ENCODE data around the gene BAG5.
"Not testable (repeated sequence)": the region's sequence is repeated elsewhere in the genome, so short reads cannot be mapped to it uniquely, and the experiment has no call there.

The BAG5 gene

GRCh38 chr14:103562429-103563225 lies at the start of gene BAG5, which contains the start of gene COA8:
TSS of gene BAG5 (minus strand) at chr14:103562657. CDS start at chr14:103561164, 1,493 bp downstream.
TSS of gene COA8 (plus strand) at chr14:103562960. CDS start at chr14:103563002, 42 bp downstream.
- Mint-ChIP-seq H3K36me3 (peaks cover 5% of the 10 kb centered on the region), H3K27ac (peak within 1 kb of the TSS; percentile 83)

GRCh38 chr14:103611215-103611614 lies 48.8 kb upstream of the BAG5 start:
- Mint-ChIP-seq H3K27me3 (peaks cover 4% of the 10 kb centered on the region), H3K4me1 (peaks cover 16% of the 10 kb centered on the region), H3K27ac (no peak overlapping the region), H3K4me3 (no peak overlapping the region), H3K36me3 (peaks cover 6% of the 10 kb centered on the region), H3K9me3 (peaks cover 5% of the 10 kb centered on the region)
- no peak for ATAC-seq (ENCODE audit: low read depth)
- DNase-seq (ENCODE audit: low spot score in 2 of 2): no peak

More at GRCh38 chr14:103562429-103563225, at the start of gene BAG5, which contains the start of gene COA8:
- Mint-ChIP-seq H3K9me3 (no peaks in the 10 kb centered on the region), H3K4me1 (peaks cover 23% of the 10 kb centered on the region), H3K27me3 (no peaks in the 10 kb centered on the region), H3K4me3 (peak within 1 kb of the TSS; percentile 93)
- ATAC-seq (ENCODE audit: low read depth) (peak; percentile 85), DNase-seq (ENCODE audit: low spot score in 2 of 2) (peak; percentile 78 to 96)

DNA sequence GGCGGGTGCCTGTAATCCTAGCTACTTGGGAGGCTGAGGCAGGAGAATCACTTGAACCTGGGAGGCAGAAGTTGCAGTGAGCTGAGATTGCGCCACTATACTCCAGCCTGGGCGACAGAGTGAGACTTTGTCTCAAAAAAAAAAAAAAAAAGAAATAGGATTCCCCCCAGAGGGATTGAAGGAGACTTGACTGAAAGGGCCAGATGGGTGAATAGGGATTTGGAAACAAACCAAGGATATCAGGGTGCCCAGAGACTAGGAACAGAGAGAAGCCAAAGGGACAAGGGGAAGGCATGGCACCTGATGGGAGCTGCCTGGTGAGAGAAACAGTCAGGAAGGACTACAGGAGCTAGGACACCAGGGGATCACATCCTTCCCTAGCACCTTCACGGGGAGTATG lies 46.6 kb upstream of the BAG5 start:
- H3K36me3 Mint-ChIP-seq; H3K9me3 Mint-ChIP-seq; H3K27ac Mint-ChIP-seq; H3K4me3 Mint-ChIP-seq; H3K27me3 Mint-ChIP-seq; DNase-seq (ENCODE audit: low spot score in 2 of 2); ATAC-seq (ENCODE audit: low read depth): not testable (repeated sequence)
- peaks cover 16% of the 10 kb centered on the region for H3K4me1 Mint-ChIP-seq

- Mint-ChIP-seq H3K27me3 (peaks cover 4% of the 10 kb centered on the region), H3K4me1 (peaks cover 16% of the 10 kb centered on the region), H3K4me3 (peak overlapping the region; percentile 84), H3K27ac (no peak overlapping the region), H3K9me3 (peaks cover 5% of the 10 kb centered on the region), H3K36me3 (peaks cover 6% of the 10 kb centered on the region)
- no peak for DNase-seq (ENCODE audit: low spot score in 2 of 2)
- no peak for ATAC-seq (ENCODE audit: low read depth)
Observed at GRCh38 chr14:103607822-103608221, 45.4 kb upstream of the BAG5 start.

DNA sequence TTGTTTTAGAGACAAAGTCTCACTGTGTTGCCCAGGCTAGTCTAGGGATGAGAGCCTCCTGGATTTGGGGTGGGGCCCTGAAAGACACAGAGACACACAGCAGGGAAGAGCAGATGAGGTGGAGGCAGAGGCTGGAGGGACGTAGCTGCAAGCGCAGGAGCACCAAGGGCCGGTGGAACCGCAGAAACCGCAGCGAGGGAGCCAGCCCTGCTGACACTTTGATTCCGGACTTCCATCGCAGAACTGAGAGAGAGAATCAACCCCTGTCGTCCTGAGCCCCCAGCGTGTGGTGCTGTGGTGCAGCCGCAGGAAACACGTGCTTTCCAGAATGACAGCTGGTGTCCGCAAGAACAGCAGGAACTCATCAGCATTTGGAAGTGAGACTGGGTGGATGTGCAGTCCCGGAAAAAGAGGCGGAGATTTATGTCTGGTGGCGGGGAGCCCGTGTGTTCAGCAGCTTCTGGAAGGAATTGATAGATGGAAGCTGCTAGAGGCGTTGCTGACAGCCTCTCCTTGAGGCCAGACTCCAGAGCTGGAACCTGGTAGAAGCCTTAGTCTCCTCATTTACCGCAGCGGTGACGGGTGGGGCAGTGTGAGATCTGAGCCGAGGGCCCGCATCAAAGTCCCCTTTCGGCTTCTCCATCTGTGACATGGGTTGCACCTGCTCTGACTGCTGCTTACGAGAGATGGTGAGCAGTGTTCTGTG lies 44.7 kb upstream of the BAG5 start:
- Mint-ChIP-seq H3K27ac (peak overlapping the region; percentile 29), H3K4me1 (peaks cover 16% of the 10 kb centered on the region), H3K9me3 (peaks cover 5% of the 10 kb centered on the region), H3K36me3 (peaks cover 6% of the 10 kb centered on the region), H3K27me3 (peaks cover 4% of the 10 kb centered on the region), H3K4me3 (peak overlapping the region; percentile 84)
- peak; percentile 34 to 37 for DNase-seq (ENCODE audit: low spot score in 2 of 2)
- ATAC-seq (ENCODE audit: low read depth): peak; percentile 91

DNA sequence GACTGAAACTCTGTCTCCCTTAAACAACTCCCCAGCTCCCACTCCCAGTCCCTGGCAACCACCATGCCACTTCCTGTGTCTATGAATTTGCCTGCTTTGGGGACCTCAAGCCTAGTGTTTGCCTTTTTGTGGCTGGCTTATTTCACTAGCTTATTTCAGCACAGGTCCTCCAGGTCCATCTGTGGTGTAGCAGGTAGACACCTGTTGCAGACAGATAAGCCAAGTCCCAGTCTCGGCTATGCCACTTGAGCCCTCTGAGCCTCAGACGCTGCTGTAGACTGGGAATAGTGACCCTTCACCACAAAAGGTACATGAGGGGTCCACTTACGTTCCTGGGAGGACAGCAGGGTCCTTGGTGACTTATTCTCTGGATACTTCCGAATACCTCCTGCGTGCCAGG lies 42.2 kb upstream of the BAG5 start:
- Mint-ChIP-seq H3K36me3 (no peaks in the 10 kb centered on the region), H3K27me3 (peaks cover 2% of the 10 kb centered on the region), H3K4me1 (peaks cover 16% of the 10 kb centered on the region), H3K27ac (no peak overlapping the region), H3K4me3 (no peak overlapping the region), H3K9me3 (no peaks in the 10 kb centered on the region)
- DNase-seq (ENCODE audit: low spot score in 2 of 2) (no peak), ATAC-seq (ENCODE audit: low read depth) (no peak)

- Mint-ChIP-seq H3K9me3 (no peaks in the 10 kb centered on the region), H3K4me3 (no peak overlapping the region), H3K4me1 (no peaks in the 10 kb centered on the region), H3K36me3 (peaks cover 3% of the 10 kb centered on the region), H3K27ac (no peak overlapping the region), H3K27me3 (no peaks in the 10 kb centered on the region)
- ATAC-seq (ENCODE audit: low read depth) (no peak), DNase-seq (ENCODE audit: low spot score in 2 of 2) (no peak)
Observed at GRCh38 chr14:103600503-103600902, 38.0 kb upstream of the BAG5 start.

DNA sequence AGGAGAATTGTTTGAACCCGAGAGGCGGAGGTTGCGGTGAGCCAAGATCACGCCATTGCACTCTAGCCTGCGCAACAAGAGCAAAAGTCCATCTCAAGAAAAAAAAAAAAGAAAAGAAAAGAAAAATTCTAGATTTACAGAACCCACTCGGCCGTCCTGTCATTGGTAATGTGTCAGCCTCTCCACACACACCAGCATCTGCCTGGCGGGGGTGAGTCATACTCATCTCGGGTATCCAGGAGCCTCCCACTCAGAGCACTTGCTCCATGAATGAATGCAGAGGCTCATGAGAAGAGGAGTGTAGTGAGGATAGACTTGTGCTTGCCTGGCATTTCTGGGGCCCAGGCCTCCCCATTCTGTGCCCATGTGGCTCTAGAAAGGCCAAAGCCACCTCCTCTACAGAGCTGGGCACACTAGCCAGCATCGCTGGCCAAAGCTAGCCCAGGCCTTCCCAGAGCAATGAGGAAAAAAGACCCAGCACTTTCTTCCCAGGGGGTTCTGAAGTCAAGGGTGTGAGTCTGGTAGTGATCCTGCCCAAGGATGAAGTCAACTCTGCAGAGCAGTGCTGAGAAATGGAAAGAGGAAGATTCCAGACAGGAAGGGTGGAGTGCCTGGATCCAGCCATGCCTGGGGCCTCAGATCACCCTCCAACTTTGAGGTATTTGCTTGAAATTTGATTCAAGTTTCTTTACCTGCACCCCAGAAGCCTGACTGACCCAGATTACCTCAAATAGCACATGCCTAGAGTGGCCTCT lies 35.3 kb upstream of the BAG5 start:
- no peaks in the 10 kb centered on the region for H3K9me3 Mint-ChIP-seq
- H3K4me3 Mint-ChIP-seq: no peak overlapping the region
- peaks cover 3% of the 10 kb centered on the region for H3K36me3 Mint-ChIP-seq
- H3K27me3 Mint-ChIP-seq: no peaks in the 10 kb centered on the region
- ATAC-seq (ENCODE audit: low read depth) (no peak), DNase-seq (ENCODE audit: low spot score in 2 of 2) (no peak)
- no peak overlapping the region for H3K27ac Mint-ChIP-seq
- H3K4me1 Mint-ChIP-seq: no peaks in the 10 kb centered on the region

DNA sequence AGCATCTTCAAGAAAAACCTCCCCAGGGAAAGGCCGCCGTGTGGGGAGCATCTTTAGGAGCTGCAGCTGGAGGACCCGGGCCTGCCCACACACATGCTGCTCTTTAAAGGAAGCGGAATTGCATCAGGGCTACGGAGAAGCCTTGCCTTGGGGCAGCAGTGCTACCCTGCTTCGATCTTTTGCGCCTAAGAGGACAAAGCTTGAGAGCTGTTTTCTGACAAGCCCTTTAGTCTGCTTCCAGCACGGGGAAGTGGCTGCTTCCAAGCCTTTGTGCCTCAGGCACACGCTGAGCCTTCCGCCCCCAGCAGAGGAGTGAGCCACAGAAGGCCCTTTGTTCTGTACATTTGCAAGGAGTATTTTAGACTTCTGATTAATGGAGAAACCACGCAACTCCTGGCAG lies 31.8 kb upstream of the BAG5 start:
- no peaks in the 10 kb centered on the region for H3K27me3 Mint-ChIP-seq
- no peak for DNase-seq (ENCODE audit: low spot score in 2 of 2)

DNA sequence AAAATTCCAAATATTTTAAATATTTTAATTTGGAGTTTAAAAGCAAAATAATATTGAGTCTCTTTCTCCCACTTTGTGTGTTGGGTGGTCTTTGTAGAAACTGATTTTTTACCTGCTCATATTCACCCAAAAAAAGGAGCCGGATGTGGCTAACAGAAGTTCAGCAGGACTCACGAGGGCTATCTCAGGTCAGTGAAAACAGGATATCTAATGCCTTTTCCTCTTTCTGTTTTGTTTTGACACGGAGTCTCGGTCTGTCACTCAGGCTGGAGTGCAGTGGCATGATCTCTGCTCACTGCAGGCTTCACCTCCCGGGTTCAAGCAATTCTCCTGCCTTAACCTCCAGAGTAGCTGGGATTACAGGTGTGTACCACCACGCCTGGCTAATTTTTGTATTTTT lies 31.1 kb upstream of the BAG5 start:
- H3K4me1 Mint-ChIP-seq: no peaks in the 10 kb centered on the region
- no peak for DNase-seq (ENCODE audit: low spot score in 2 of 2)
- H3K4me3 Mint-ChIP-seq: peak overlapping the region; percentile 84
- H3K9me3 Mint-ChIP-seq: no peaks in the 10 kb centered on the region
- peak overlapping the region; percentile 77 for H3K27ac Mint-ChIP-seq
- ATAC-seq (ENCODE audit: low read depth): peak; percentile 93
- no peaks in the 10 kb centered on the region for H3K27me3 Mint-ChIP-seq
- peaks cover 3% of the 10 kb centered on the region for H3K36me3 Mint-ChIP-seq

More for the DNA sequence above, 31.8 kb upstream of the BAG5 start:
- no peaks in the 10 kb centered on the region for H3K9me3 Mint-ChIP-seq
- no peak overlapping the region for H3K27ac Mint-ChIP-seq
- H3K4me3 Mint-ChIP-seq: peak overlapping the region; percentile 60
- peaks cover 3% of the 10 kb centered on the region for H3K36me3 Mint-ChIP-seq
- H3K4me1 Mint-ChIP-seq: no peaks in the 10 kb centered on the region
- ATAC-seq (ENCODE audit: low read depth): no peak

GRCh38 chr14:103584326-103584915 lies 22.0 kb upstream of the BAG5 start:
- Mint-ChIP-seq H3K4me1 (no peaks in the 10 kb centered on the region), H3K27ac (no peak overlapping the region), H3K9me3 (no peaks in the 10 kb centered on the region), H3K36me3 (peaks cover 11% of the 10 kb centered on the region), H3K27me3 (no peaks in the 10 kb centered on the region), H3K4me3 (no peak overlapping the region)
- no peak for DNase-seq (ENCODE audit: low spot score in 2 of 2)
- no peak for ATAC-seq (ENCODE audit: low read depth)

GRCh38 chr14:103581954-103582703 lies 19.7 kb upstream of the BAG5 start:
- no peak for DNase-seq (ENCODE audit: low spot score in 2 of 2)
- H3K4me3 Mint-ChIP-seq: no peak overlapping the region
- H3K36me3 Mint-ChIP-seq: peaks cover 9% of the 10 kb centered on the region
- no peak overlapping the region for H3K27ac Mint-ChIP-seq
- H3K4me1 Mint-ChIP-seq: no peaks in the 10 kb centered on the region
- ATAC-seq (ENCODE audit: low read depth): no peak
- no peaks in the 10 kb centered on the region for H3K9me3 Mint-ChIP-seq
- no peaks in the 10 kb centered on the region for H3K27me3 Mint-ChIP-seq

- H3K36me3 Mint-ChIP-seq: peaks cover 11% of the 10 kb centered on the region
- ATAC-seq (ENCODE audit: low read depth) (no peak), DNase-seq (ENCODE audit: low spot score in 2 of 2) (no peak)
- H3K4me3 Mint-ChIP-seq: no peak overlapping the region
- H3K27me3 Mint-ChIP-seq: no peaks in the 10 kb centered on the region
- no peaks in the 10 kb centered on the region for H3K4me1 Mint-ChIP-seq
- H3K9me3 Mint-ChIP-seq: no peaks in the 10 kb centered on the region
- H3K27ac Mint-ChIP-seq: no peak overlapping the region
Observed at GRCh38 chr14:103581206-103581605, 18.7 kb upstream of the BAG5 start.
